H9 (cell line): ENCODE results near the gene ZNF865. TPM values are rescaled to one million over a fixed set of nuclear protein-coding genes. Genes with fewer than 3 reads are reported as not detected.

Experiments used
- DNase-seq: peaks from one replicate; pipeline ENCODE4 v3.0.0-alpha.2; 2017
- H2AFZ ChIP-seq: one replicate; pipeline ENCODE4 v1.6.1; 2013; ENCODE audit warnings: mild to moderate bottlenecking, low read length, control low read depth, moderate library complexity
- H2AK5ac ChIP-seq: 2 replicates; pipeline ENCODE4 v1.6.1; 2013; ENCODE audit warnings: low read length, control low read depth, mixed read lengths; ENCODE audit not compliant: insufficient read length
- H2BK120ac ChIP-seq: one replicate; pipeline ENCODE4 v1.6.1; 2013; ENCODE audit warnings: low read depth, mild to moderate bottlenecking, low read length, control low read depth, inconsistent platforms; ENCODE audit not compliant: poor library complexity, severe bottlenecking
- H2BK12ac ChIP-seq: 2 replicates; pipeline ENCODE4 v1.6.1; 2013; ENCODE audit warnings: low read length, control low read depth, mixed read lengths, low read depth; ENCODE audit not compliant: insufficient read length
- H2BK15ac ChIP-seq: 2 replicates; pipeline ENCODE4 v1.6.1; 2013; ENCODE audit warnings: low read depth, low read length, control low read depth
- H2BK20ac ChIP-seq: one replicate; pipeline ENCODE4 v1.6.1; 2013; ENCODE audit warnings: low read depth, mild to moderate bottlenecking, low read length, control low read depth, inconsistent platforms; ENCODE audit not compliant: poor library complexity, severe bottlenecking
- H2BK5ac ChIP-seq: 2 replicates; pipeline ENCODE4 v1.6.1; 2013; ENCODE audit warnings: low read length, control low read depth, mixed read lengths; ENCODE audit not compliant: insufficient read length
- H3K14ac ChIP-seq: 2 replicates; pipeline ENCODE4 v1.6.1; 2013; ENCODE audit warnings: low read length, control low read depth; ENCODE audit not compliant: insufficient read depth
- H3K18ac ChIP-seq: 2 replicates; pipeline ENCODE4 v1.6.1; 2013; ENCODE audit warnings: low read depth, mild to moderate bottlenecking, mixed read lengths, low read length, control low read depth; ENCODE audit not compliant: insufficient read length
- H3K23ac ChIP-seq: 2 replicates; pipeline ENCODE4 v1.6.1; 2013; ENCODE audit warnings: low read length, control low read depth, mixed read lengths, low read depth; ENCODE audit not compliant: insufficient read length
- H3K23me2 ChIP-seq: 2 replicates; pipeline ENCODE4 v1.6.1; 2013; ENCODE audit warnings: low read depth, mild to moderate bottlenecking, mixed read lengths, low read length, control low read depth; ENCODE audit not compliant: insufficient read length, poor library complexity, severe bottlenecking
- H3K27ac ChIP-seq: 2 replicates; pipeline ENCODE4 v1.5.1; 2013; ENCODE audit warnings: low read length, control low read depth, mixed read lengths, low read depth; ENCODE audit not compliant: insufficient read length
- H3K27me3 ChIP-seq: 2 replicates; pipeline ENCODE4 v1.6.1; 2013; ENCODE audit warnings: low read length, control low read depth, inconsistent platforms; ENCODE audit not compliant: insufficient read depth
- H3K4ac ChIP-seq: 2 replicates; pipeline ENCODE4 v1.6.1; 2013; ENCODE audit warnings: low read depth, mild to moderate bottlenecking, control low read depth, inconsistent platforms, low read length, moderate library complexity
- H3K4me1 ChIP-seq: 2 replicates; pipeline ENCODE4 v1.6.1; 2013; ENCODE audit warnings: low read length, control low read depth, inconsistent platforms; ENCODE audit not compliant: insufficient read depth
- H3K4me2 ChIP-seq: 2 replicates; pipeline ENCODE4 v1.6.1; 2013; ENCODE audit warnings: low read length, control low read depth, mixed read lengths; ENCODE audit not compliant: insufficient read length, insufficient read depth
- H3K56ac ChIP-seq: 2 replicates; pipeline ENCODE4 v1.6.1; 2013; ENCODE audit warnings: low read depth, mild to moderate bottlenecking, mixed read lengths, low read length, control low read depth; ENCODE audit not compliant: insufficient read length
- H3K79me1 ChIP-seq: 2 replicates; pipeline ENCODE4 v1.6.1; 2013; ENCODE audit warnings: low read depth, mild to moderate bottlenecking, moderate library complexity, low read length, control low read depth, inconsistent platforms; ENCODE audit not compliant: insufficient read depth, poor library complexity, severe bottlenecking
- H3K79me2 ChIP-seq: 2 replicates; pipeline ENCODE4 v1.6.1; 2013; ENCODE audit warnings: low read length, control low read depth, inconsistent platforms; ENCODE audit not compliant: insufficient read depth
- H3K9ac ChIP-seq: 2 replicates; pipeline ENCODE4 v1.6.1; 2013; ENCODE audit warnings: low read length, control low read depth, mixed read lengths; ENCODE audit not compliant: insufficient read length; ENCODE audit errors: extremely low read depth
- H3K9me3 ChIP-seq: one replicate; pipeline ENCODE4 v1.6.1; 2013; ENCODE audit warnings: low read depth, low read length, inconsistent platforms; ENCODE audit not compliant: control insufficient read depth
- H3T11ph ChIP-seq: one replicate; pipeline ENCODE4 v1.6.1; 2013; ENCODE audit warnings: mild to moderate bottlenecking, low read length, control low read depth, inconsistent platforms
- H4K20me1 ChIP-seq: one replicate; pipeline ENCODE4 v1.6.1; 2013; ENCODE audit not compliant: control insufficient read depth, insufficient read length, insufficient read depth
- H4K5ac ChIP-seq: 2 replicates; pipeline ENCODE4 v1.6.1; 2013; ENCODE audit warnings: low read depth, mild to moderate bottlenecking, mixed read lengths, low read length, control low read depth; ENCODE audit not compliant: insufficient read length
- H4K8ac ChIP-seq: replicated peaks from 2 replicates; pipeline ENCODE4 v1.6.1; 2013; ENCODE audit warnings: low read length, control low read depth, mixed read lengths, low read depth; ENCODE audit not compliant: insufficient read length
- H4K91ac ChIP-seq: 2 replicates; pipeline ENCODE4 v1.6.1; 2013; ENCODE audit warnings: low read depth, mild to moderate bottlenecking, moderate library complexity, mixed read lengths, low read length, control low read depth; ENCODE audit not compliant: insufficient read length
- H3K27ac Mint-ChIP-seq, 3 experiments: 2 replicates in 2 of 3; 3 replicates in 1 of 3; pipeline ENCODE4 v1.8.0; 2020 to 2021; ENCODE audit warnings: mixed read lengths in 3 of 3, mild to moderate bottlenecking in 1 of 3, moderate library complexity in 1 of 3
- H3K27me3 Mint-ChIP-seq: 2 replicates; pipeline ENCODE4 v1.8.0; 2021; ENCODE audit warnings: low read depth, mild to moderate bottlenecking, moderate library complexity, mixed read lengths
- H3K36me3 Mint-ChIP-seq, 3 experiments: 2 replicates in 2 of 3; 3 replicates in 1 of 3; pipeline ENCODE4 v1.8.0; 2020 to 2021; ENCODE audit warnings: low read depth in 3 of 3, mixed read lengths in 3 of 3; ENCODE audit not compliant: insufficient read depth in 1 of 3
- H3K4me1 Mint-ChIP-seq, 2 experiments: 2 replicates each; pipeline ENCODE4 v1.8.0; 2020; ENCODE audit warnings: mixed read lengths in 2 of 2
- H3K4me3 Mint-ChIP-seq, 2 experiments: 2 replicates in 1 of 2; 3 replicates in 1 of 2; pipeline ENCODE4 v1.8.0; 2020 to 2021; ENCODE audit warnings: mild to moderate bottlenecking in 2 of 2, mixed read lengths in 2 of 2, moderate library complexity in 1 of 2
- H3K9me3 Mint-ChIP-seq, 2 experiments: 2 replicates in 1 of 2; 3 replicates in 1 of 2; pipeline ENCODE4 v1.8.0; 2020; ENCODE audit warnings: mild to moderate bottlenecking in 2 of 2, mixed read lengths in 2 of 2, moderate library complexity in 1 of 2
- WGBS: extraction: QIAGEN DNeasy Blood & Tissue Kit; methylation state at CpG from one replicate; pipeline ENCODE4 v1.1.7; 2013; ENCODE audit warnings: missing lambda C conversion rate, low lambda C conversion rate, mixed read lengths; ENCODE audit not compliant: insufficient read length; ENCODE audit errors: extremely low coverage; 5-methylcytosine and 5-hydroxymethylcytosine counted together
- total RNA-seq: library from RNA; stranded (reverse); gene quantifications from 2 replicates; pipeline ENCODE4 v1.2.1, GENCODE V29; 2021
- TF ChIP-seq, protein P1 (sequence below): fragments of 200-600 bp; sonication (generic); conservative IDR thresholded peaks from 3 replicates; pipeline ENCODE4 v1.8.0; 2021; ENCODE audit warnings: antibody characterized with exemption, mild to moderate bottlenecking

Gene ZNF865
- total RNA-seq, 1 experiment from 2014 or later: 14.3 TPM

DNA sequence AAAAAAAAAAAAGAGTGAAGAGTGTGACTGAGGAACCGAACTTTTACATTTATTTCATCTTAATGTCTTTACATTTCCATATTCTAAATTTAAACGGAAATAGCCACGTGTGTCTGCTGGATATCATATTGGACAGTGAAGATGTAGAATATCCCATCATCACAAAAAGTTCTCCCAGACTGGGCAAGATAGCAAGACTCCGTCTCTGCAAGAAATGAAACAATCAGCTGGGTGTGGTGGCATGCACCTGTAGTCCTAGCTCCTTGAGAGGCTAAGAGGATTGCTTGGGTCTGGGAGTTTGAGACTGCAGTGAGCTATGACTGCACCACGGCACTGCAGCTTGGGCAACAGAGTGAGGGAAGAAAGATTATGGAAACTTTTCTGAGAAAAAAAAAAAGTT is 28.7 kb upstream of the ZNF865 start:
- WGBS: no CpG with 5 or more reads among the region's 5 CpGs
- H3K9ac ChIP-seq: no peak overlapping the region
- no peaks in the 10 kb centered on the region for H3K9me3 ChIP-seq
- Mint-ChIP-seq H3K36me3 (peaks cover 9 to 25% (median 19%) of the 10 kb centered on the region in 3 experiments), H3K4me1 (peaks cover 9 to 11% of the 10 kb centered on the region in 2 experiments), H3K27me3 (no peaks in the 10 kb centered on the region), H3K9me3 (no peaks in the 10 kb centered on the region), H3K4me3 (peak overlapping the region; percentile 4 to 55; a peak in 3 of 5 replicates), H3K27ac (no peak overlapping the region)
- no peak overlapping the region for H4K5ac ChIP-seq
- no peaks in the 10 kb centered on the region for H4K20me1 ChIP-seq
- H3K4me1 ChIP-seq: no peaks in the 10 kb centered on the region
- no peak overlapping the region for H4K8ac ChIP-seq
- H3K23ac ChIP-seq: no peak overlapping the region
- H2BK15ac ChIP-seq: no peak overlapping the region
- no peak overlapping the region for H3K27ac ChIP-seq
- DNase-seq: no peak
- no peak overlapping the region for H3K4ac ChIP-seq
- H3K23me2 ChIP-seq: no peaks in the 10 kb centered on the region
- no peak overlapping the region for H3K56ac ChIP-seq
- no peak overlapping the region for H2AK5ac ChIP-seq
- no peak overlapping the region for H2BK12ac ChIP-seq
- H2BK120ac ChIP-seq: no peak overlapping the region
- H3K27me3 ChIP-seq: no peaks in the 10 kb centered on the region
- H3K14ac ChIP-seq: no peak overlapping the region
- no peak overlapping the region for H3K4me2 ChIP-seq
- H3K79me1 ChIP-seq: peaks cover 3% of the 10 kb centered on the region
- TF ChIP-seq, protein P1, sequence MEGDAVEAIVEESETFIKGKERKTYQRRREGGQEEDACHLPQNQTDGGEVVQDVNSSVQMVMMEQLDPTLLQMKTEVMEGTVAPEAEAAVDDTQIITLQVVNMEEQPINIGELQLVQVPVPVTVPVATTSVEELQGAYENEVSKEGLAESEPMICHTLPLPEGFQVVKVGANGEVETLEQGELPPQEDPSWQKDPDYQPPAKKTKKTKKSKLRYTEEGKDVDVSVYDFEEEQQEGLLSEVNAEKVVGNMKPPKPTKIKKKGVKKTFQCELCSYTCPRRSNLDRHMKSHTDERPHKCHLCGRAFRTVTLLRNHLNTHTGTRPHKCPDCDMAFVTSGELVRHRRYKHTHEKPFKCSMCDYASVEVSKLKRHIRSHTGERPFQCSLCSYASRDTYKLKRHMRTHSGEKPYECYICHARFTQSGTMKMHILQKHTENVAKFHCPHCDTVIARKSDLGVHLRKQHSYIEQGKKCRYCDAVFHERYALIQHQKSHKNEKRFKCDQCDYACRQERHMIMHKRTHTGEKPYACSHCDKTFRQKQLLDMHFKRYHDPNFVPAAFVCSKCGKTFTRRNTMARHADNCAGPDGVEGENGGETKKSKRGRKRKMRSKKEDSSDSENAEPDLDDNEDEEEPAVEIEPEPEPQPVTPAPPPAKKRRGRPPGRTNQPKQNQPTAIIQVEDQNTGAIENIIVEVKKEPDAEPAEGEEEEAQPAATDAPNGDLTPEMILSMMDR: no peak
- no peak overlapping the region for H2BK20ac ChIP-seq
- no peak overlapping the region for H4K91ac ChIP-seq
- no peak overlapping the region for H3T11ph ChIP-seq
- H2AFZ ChIP-seq: no peak overlapping the region
- H3K18ac ChIP-seq: no peak overlapping the region
- peaks cover 1% of the 10 kb centered on the region; the same call in 1 of the 2 replicates for H3K79me2 ChIP-seq
- no peak overlapping the region for H2BK5ac ChIP-seq
